GM11168 (cell line): ENCODE results near the gene NRROS.

ENCODE experiments used
- in situ Hi-C: fragments of 300-500 bp; cut with MboI; formaldehyde crosslinking; loops from one replicate; pipeline ENCODE4 v1.12.0; 2022; ENCODE audit warnings: low sequenced_read_pairs; ENCODE audit not compliant: unreplicated experiment

Gene NRROS

GRCh38 chr3:196670339-196670738 lies 30.8 kb downstream of the NRROS start:
- in situ Hi-C loops: no loop called here

- in situ Hi-C loops: no loop called here
Measured at GRCh38 chr3:196673632-196674031, 34.1 kb downstream of the NRROS start.

- in situ Hi-C loops: no loop called here
Measured at GRCh38 chr3:196677353-196677752, 37.9 kb downstream of the NRROS start.

- in situ Hi-C loops: no loop called here
Measured at GRCh38 chr3:196677931-196678330, 38.4 kb downstream of the NRROS start.

GRCh38 chr3:196684548-196685407 lies 45.3 kb downstream of the NRROS start:
- in situ Hi-C loops: loop anchor here (5.0 kb wide), 1 partner anchor 72 kb away; no protein-coding TSS in a partner anchor

- in situ Hi-C loops: no loop called here
Measured at GRCh38 chr3:196686436-196686835, 46.9 kb downstream of the NRROS start.

- in situ Hi-C loops: no loop called here
Measured at GRCh38 chr3:196688349-196688748, 48.9 kb downstream of the NRROS start.

- in situ Hi-C loops: no loop called here
Measured at GRCh38 chr3:196689941-196690660, 50.6 kb downstream of the NRROS start.

GRCh38 chr3:196691386-196691785 lies 51.9 kb downstream of the NRROS start:
- in situ Hi-C loops: no loop called here

GRCh38 chr3:196694202-196694638 lies 54.7 kb downstream of the NRROS start:
- in situ Hi-C loops: no loop called here

- in situ Hi-C loops: no loop called here
Measured at GRCh38 chr3:196694941-196695848, 55.7 kb downstream of the NRROS start.

GRCh38 chr3:196695849-196696226 lies 56.3 kb downstream of the NRROS start:
- in situ Hi-C loops: no loop called here

- in situ Hi-C loops: no loop called here
Measured at GRCh38 chr3:196697270-196697669, 57.8 kb downstream of the NRROS start.

GRCh38 chr3:196699749-196700148 lies 60.3 kb downstream of the NRROS start:
- in situ Hi-C loops: no loop called here

GRCh38 chr3:196700801-196701200 lies 61.3 kb downstream of the NRROS start:
- in situ Hi-C loops: no loop called here

- in situ Hi-C loops: no loop called here
Measured at GRCh38 chr3:196706327-196706726, 66.8 kb downstream of the NRROS start.

- in situ Hi-C loops: no loop called here
Measured at GRCh38 chr3:196706731-196707130, 67.2 kb downstream of the NRROS start.

- in situ Hi-C loops: no loop called here
Measured at GRCh38 chr3:196707566-196707965, 68.1 kb downstream of the NRROS start.

GRCh38 chr3:196708467-196708866 lies 69.0 kb downstream of the NRROS start:
- in situ Hi-C loops: no loop called here
